ENCODE data around the gene ZNF543. TPM values are rescaled to one million over a fixed set of nuclear protein-coding genes. Genes with fewer than 3 reads are reported as not detected.

Gene ZNF543
- total and polyA plus RNA-seq, 2 donors (not counting 1 experiment from before 2014, with no cell fraction given): 4.6 to 16.7 TPM

Other genes starting within 250 kb of the ZNF543 start
- gene USP29, start 200.5 kb upstream of the ZNF543 start, total RNA-seq: not detected in 2 replicates
- gene USP29, start 200.5 kb upstream of the ZNF543 start, polyA plus RNA-seq: not detected in 2 replicates
- gene ZIM3, start 175.3 kb upstream of the ZNF543 start, total RNA-seq: not detected in 2 replicates
- gene ZIM3, start 175.3 kb upstream of the ZNF543 start, polyA plus RNA-seq: not detected in 2 replicates
- gene DUXA, start 153.0 kb upstream of the ZNF543 start, total RNA-seq: not detected in 2 replicates
- not detected in 2 replicates for gene DUXA, start 153.0 kb upstream of the ZNF543 start, polyA plus RNA-seq
- 72.4 and 82.6 TPM in 2 replicates for gene ZNF264, start 129.0 kb upstream of the ZNF543 start, total RNA-seq
- 9.4 and 12.1 TPM in 2 replicates for gene ZNF264, start 129.0 kb upstream of the ZNF543 start, polyA plus RNA-seq
- gene AURKC, start 89.4 kb upstream of the ZNF543 start, total RNA-seq: 2.0 and 2.4 TPM in 2 replicates
- 0.35 and 0.89 TPM in 2 replicates for gene AURKC, start 89.4 kb upstream of the ZNF543 start, polyA plus RNA-seq
- 18.9 and 20.0 TPM in 2 replicates for gene ZNF805, start 79.8 kb upstream of the ZNF543 start, total RNA-seq
- gene ZNF805, start 79.8 kb upstream of the ZNF543 start, polyA plus RNA-seq: 1.9 and 4.9 TPM in 2 replicates
- gene ZNF460, start 40.0 kb upstream of the ZNF543 start, total RNA-seq: 90.5 and 92.4 TPM in 2 replicates
- 8.4 and 15.3 TPM in 2 replicates for gene ZNF460, start 40.0 kb upstream of the ZNF543 start, polyA plus RNA-seq
- 16.2 and 16.9 TPM in 2 replicates for gene ZNF304, start 30.8 kb downstream of the ZNF543 start, total RNA-seq
- 5.0 and 7.2 TPM in 2 replicates for gene ZNF304, start 30.8 kb downstream of the ZNF543 start, polyA plus RNA-seq
- 9.6 and 12.4 TPM in 2 replicates for gene TRAPPC2B, start 43.1 kb downstream of the ZNF543 start, total RNA-seq
- gene TRAPPC2B, start 43.1 kb downstream of the ZNF543 start, polyA plus RNA-seq: 22.8 and 29.2 TPM in 2 replicates
- gene ZNF547, start 43.1 kb downstream of the ZNF543 start, total RNA-seq: 9.7 and 9.9 TPM in 2 replicates
- 1.2 and 2.6 TPM in 2 replicates for gene ZNF547, start 43.1 kb downstream of the ZNF543 start, polyA plus RNA-seq
- gene ZNF548, start 69.4 kb downstream of the ZNF543 start, total RNA-seq: 83.8 and 85.8 TPM in 2 replicates
- 52.5 and 92.7 TPM in 2 replicates for gene ZNF548, start 69.4 kb downstream of the ZNF543 start, polyA plus RNA-seq
- 25.8 and 30.7 TPM in 2 replicates for gene ZNF17, start 90.7 kb downstream of the ZNF543 start, total RNA-seq
- 9.7 and 9.9 TPM in 2 replicates for gene ZNF17, start 90.7 kb downstream of the ZNF543 start, polyA plus RNA-seq
- gene ZNF749, start 114.9 kb downstream of the ZNF543 start, total RNA-seq: 17.4 and 20.1 TPM in 2 replicates
- 5.7 and 9.3 TPM in 2 replicates for gene ZNF749, start 114.9 kb downstream of the ZNF543 start, polyA plus RNA-seq
- 1.6 and 2.4 TPM in 2 replicates for gene VN1R1, start 136.7 kb downstream of the ZNF543 start, total RNA-seq
- gene VN1R1, start 136.7 kb downstream of the ZNF543 start, polyA plus RNA-seq: 0.39 and 0.52 TPM in 2 replicates
- gene ZNF772, start 157.1 kb downstream of the ZNF543 start, total RNA-seq: 26.2 and 27.4 TPM in 2 replicates
- gene ZNF772, start 157.1 kb downstream of the ZNF543 start, polyA plus RNA-seq: 1.7 and 2.2 TPM in 2 replicates
- gene ZNF419, start 167.3 kb downstream of the ZNF543 start, total RNA-seq: 31.1 TPM in 2 replicates
- 8.7 and 11.2 TPM in 2 replicates for gene ZNF419, start 167.3 kb downstream of the ZNF543 start, polyA plus RNA-seq
- gene ZNF773, start 179.5 kb downstream of the ZNF543 start, total RNA-seq: 28.6 and 29.2 TPM in 2 replicates
- 12.6 and 13.3 TPM in 2 replicates for gene ZNF773, start 179.5 kb downstream of the ZNF543 start, polyA plus RNA-seq
- 23.0 and 23.7 TPM in 2 replicates for gene ZNF549, start 206.9 kb downstream of the ZNF543 start, total RNA-seq
- 5.4 and 6.6 TPM in 2 replicates for gene ZNF549, start 206.9 kb downstream of the ZNF543 start, polyA plus RNA-seq
- gene ZNF550, start 239.4 kb downstream of the ZNF543 start, total RNA-seq: 31.1 and 38.1 TPM in 2 replicates
- gene ZNF550, start 239.4 kb downstream of the ZNF543 start, polyA plus RNA-seq: 18.0 and 18.1 TPM in 2 replicates

All from B cell (primary cell).